NCI-H226 (cell line): ENCODE data around the gene TMEM254.
"Not testable (repeated sequence)": the region's sequence is repeated elsewhere in the genome, so short reads cannot be mapped to it uniquely, and the experiment has no call there.

ENCODE experiments used
- DNase-seq: peaks from one replicate; pipeline ENCODE4 v3.0.0-alpha.2; 2015

TMEM254 gene

GRCh38 chr10:80078448-80079311, at the start of gene TMEM254:
Gene TMEM254 (plus strand): TSS chr10:80078665. CDS start chr10:80078700, 35 bp downstream.
- peak; percentile 84 for DNase-seq

GRCh38 chr10:80029205-80029604, 49.3 kb upstream of the TMEM254 start:
- not testable (repeated sequence) for DNase-seq

GRCh38 chr10:80029865-80030264, 48.6 kb upstream of the TMEM254 start:
- not testable (repeated sequence) for DNase-seq

GRCh38 chr10:80032503-80032902, 46.0 kb upstream of the TMEM254 start:
- DNase-seq = no peak

GRCh38 chr10:80034766-80035165, 43.7 kb upstream of the TMEM254 start:
- DNase-seq = not testable (repeated sequence)

GRCh38 chr10:80035430-80035829, 43.0 kb upstream of the TMEM254 start:
- not testable (repeated sequence) for DNase-seq

GRCh38 chr10:80036921-80037500, 41.5 kb upstream of the TMEM254 start:
- not testable (repeated sequence) for DNase-seq

GRCh38 chr10:80038226-80038625, 40.2 kb upstream of the TMEM254 start:
- not testable (repeated sequence) for DNase-seq

- no peak for DNase-seq
Measured at GRCh38 chr10:80041162-80041561, 37.3 kb upstream of the TMEM254 start.

GRCh38 chr10:80044935-80045334, 33.5 kb upstream of the TMEM254 start:
- peak; percentile 2 for DNase-seq

- peak; percentile 60 for DNase-seq
Measured at GRCh38 chr10:80046629-80047441, 31.6 kb upstream of the TMEM254 start.

GRCh38 chr10:80050752-80051151, 27.7 kb upstream of the TMEM254 start:
- DNase-seq = no peak

GRCh38 chr10:80051993-80052392, 26.5 kb upstream of the TMEM254 start:
- no peak for DNase-seq

GRCh38 chr10:80055760-80056159, 22.7 kb upstream of the TMEM254 start:
- no peak for DNase-seq

- DNase-seq = no peak
Measured at GRCh38 chr10:80057171-80057570, 21.3 kb upstream of the TMEM254 start.

- no peak for DNase-seq
Measured at GRCh38 chr10:80064120-80064886, 14.2 kb upstream of the TMEM254 start.

GRCh38 chr10:80066809-80067208, 11.7 kb upstream of the TMEM254 start:
- DNase-seq = no peak

GRCh38 chr10:80067821-80068220, 10.6 kb upstream of the TMEM254 start:
- not testable (repeated sequence) for DNase-seq

- DNase-seq = no peak
Measured at GRCh38 chr10:80068270-80068669, 10.2 kb upstream of the TMEM254 start.

- no peak for DNase-seq
Measured at GRCh38 chr10:80070057-80070456, 8.4 kb upstream of the TMEM254 start.

GRCh38 chr10:80072584-80072983, 5.9 kb upstream of the TMEM254 start:
- DNase-seq = no peak

- peak; percentile 32 for DNase-seq
Measured at GRCh38 chr10:80075781-80076180, 2.7 kb upstream of the TMEM254 start.
